Measurements from ENCODE around the gene HRH3.

DNA sequence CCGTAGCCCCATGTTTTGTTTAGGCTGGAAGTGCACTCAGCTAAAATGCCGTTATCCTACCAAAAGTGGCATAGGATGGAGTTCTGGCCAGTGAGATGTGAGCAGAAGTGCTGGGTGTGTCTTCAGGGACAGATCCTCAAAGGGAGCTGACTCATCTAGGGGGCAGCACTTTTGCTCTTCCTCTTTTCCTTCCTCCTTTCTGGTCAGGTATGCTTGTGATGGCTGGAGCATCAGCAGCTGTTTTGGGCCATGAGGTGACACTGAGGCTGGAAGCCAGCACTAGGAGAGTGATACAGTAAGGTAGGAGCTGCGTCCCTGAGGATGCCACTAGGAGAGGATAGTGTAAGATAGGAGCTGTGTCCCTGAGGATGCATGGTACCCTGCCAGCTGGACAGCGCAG is 13.6 kb upstream of the HRH3 start:
- TF ChIP-seq RAD21 (IDR thresholded peaks at IDR 0.05; ENCODE audit: low read depth) (no peak), FOXM1 (IDR thresholded peaks at IDR 0.05; ENCODE audit: borderline replicate concordance, low read depth) (no peak), CEBPB (IDR thresholded peaks at IDR 0.05) (no peak), TCF12 (IDR thresholded peaks at IDR 0.05; ENCODE audit: low read depth) (no peak)
- TF ChIP-seq, protein P1, sequence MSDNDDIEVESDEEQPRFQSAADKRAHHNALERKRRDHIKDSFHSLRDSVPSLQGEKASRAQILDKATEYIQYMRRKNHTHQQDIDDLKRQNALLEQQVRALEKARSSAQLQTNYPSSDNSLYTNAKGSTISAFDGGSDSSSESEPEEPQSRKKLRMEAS (IDR thresholded peaks at IDR 0.05), result no peak
- TF ChIP-seq, protein P2, sequence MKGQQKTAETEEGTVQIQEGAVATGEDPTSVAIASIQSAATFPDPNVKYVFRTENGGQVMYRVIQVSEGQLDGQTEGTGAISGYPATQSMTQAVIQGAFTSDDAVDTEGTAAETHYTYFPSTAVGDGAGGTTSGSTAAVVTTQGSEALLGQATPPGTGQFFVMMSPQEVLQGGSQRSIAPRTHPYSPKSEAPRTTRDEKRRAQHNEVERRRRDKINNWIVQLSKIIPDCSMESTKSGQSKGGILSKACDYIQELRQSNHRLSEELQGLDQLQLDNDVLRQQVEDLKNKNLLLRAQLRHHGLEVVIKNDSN (IDR thresholded peaks at IDR 0.05), result no peak
- TF ChIP-seq, protein P3, sequence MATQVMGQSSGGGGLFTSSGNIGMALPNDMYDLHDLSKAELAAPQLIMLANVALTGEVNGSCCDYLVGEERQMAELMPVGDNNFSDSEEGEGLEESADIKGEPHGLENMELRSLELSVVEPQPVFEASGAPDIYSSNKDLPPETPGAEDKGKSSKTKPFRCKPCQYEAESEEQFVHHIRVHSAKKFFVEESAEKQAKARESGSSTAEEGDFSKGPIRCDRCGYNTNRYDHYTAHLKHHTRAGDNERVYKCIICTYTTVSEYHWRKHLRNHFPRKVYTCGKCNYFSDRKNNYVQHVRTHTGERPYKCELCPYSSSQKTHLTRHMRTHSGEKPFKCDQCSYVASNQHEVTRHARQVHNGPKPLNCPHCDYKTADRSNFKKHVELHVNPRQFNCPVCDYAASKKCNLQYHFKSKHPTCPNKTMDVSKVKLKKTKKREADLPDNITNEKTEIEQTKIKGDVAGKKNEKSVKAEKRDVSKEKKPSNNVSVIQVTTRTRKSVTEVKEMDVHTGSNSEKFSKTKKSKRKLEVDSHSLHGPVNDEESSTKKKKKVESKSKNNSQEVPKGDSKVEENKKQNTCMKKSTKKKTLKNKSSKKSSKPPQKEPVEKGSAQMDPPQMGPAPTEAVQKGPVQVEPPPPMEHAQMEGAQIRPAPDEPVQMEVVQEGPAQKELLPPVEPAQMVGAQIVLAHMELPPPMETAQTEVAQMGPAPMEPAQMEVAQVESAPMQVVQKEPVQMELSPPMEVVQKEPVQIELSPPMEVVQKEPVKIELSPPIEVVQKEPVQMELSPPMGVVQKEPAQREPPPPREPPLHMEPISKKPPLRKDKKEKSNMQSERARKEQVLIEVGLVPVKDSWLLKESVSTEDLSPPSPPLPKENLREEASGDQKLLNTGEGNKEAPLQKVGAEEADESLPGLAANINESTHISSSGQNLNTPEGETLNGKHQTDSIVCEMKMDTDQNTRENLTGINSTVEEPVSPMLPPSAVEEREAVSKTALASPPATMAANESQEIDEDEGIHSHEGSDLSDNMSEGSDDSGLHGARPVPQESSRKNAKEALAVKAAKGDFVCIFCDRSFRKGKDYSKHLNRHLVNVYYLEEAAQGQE (IDR thresholded peaks at IDR 0.05; ENCODE audit: low read depth), result no peak

Measured in Ishikawa (cell line).